Measurements from ENCODE around the gene PITX2. TPM values are rescaled to one million over a fixed set of nuclear protein-coding genes. Genes with fewer than 3 reads are reported as not detected.

Gene PITX2
- total and polyA plus RNA-seq, 2 of the 8 experiments (the other 6 are each of a cell fraction or from before 2014, with no cell fraction given) = 0.09 to 0.67 TPM

DNA sequence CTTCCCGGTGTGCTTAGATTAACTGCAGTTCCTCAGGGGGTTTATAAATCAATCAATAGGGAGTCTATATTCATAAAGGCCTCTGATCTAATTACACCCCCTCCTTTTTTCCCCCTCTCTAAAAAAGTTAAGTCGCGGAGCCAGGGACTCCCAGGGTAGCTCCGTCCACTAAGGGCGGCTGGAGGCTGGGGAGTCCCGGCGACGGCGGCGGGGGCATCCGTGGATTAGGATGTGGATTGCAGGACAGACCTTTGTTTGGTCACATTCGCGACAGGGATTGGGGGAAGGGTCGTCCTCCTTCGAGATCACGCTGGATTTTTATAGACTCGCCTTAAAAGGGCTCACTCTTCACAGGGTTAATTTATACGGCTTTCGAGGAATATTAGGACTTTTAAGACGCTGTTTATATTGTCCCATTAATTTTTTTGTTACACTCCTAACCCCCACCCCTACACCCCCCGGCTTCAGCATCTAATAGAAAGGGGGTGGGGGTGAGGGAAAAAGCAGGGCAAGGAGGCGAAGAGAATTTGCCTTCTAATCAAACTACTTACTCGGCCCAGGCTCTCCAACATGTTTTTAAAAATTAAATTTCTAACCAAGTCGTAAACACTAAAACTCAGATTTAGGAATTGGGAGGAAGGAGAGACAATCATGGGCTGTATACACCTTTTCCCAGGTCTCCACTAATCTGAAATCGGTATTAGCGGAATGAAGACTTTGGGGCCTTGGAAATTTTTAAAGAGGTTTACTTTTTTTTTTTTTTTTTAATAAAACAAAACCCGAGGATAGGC is 8.5 kb downstream of the PITX2 start (continued):
- TF ChIP-seq PHF8 (conservative IDR thresholded peaks at IDR 0.05; ENCODE audit: low read depth, low read length) = no peak
- 0 out of 2 replicates have a peak, but pooled peaks have one; percentile 52 for TF ChIP-seq CREB1 (IDR thresholded peaks at IDR 0.05)
- TF ChIP-seq SP1 (IDR thresholded peaks at IDR 0.05; ENCODE audit: low read depth, low read length) = peak; percentile 54
- TF ChIP-seq NRF1 (IDR thresholded peaks at IDR 0.05; ENCODE audit: low read depth, low read length) = no peak
- no peak for TF ChIP-seq FOSL1 (IDR thresholded peaks at IDR 0.05; ENCODE audit: insufficient read depth, low read depth, low read length)
